Endothelial cell of umbilical vein (primary cell): ENCODE data around the gene ZNF587.

Experiments used
- EZH2 ChIP-seq: IDR thresholded peaks from 2 replicates; pipeline ENCODE4 v1.6.1; 2012; ENCODE audit warnings: borderline replicate concordance, low read depth, mild to moderate bottlenecking, moderate library complexity, low read length, inconsistent platforms; ENCODE audit not compliant: severe bottlenecking
- GATA2 ChIP-seq: IDR thresholded peaks from 2 replicates; pipeline ENCODE4 v1.7.0; 2011; ENCODE audit warnings: low read depth, mild to moderate bottlenecking, moderate library complexity, mixed read lengths, low read length; ENCODE audit not compliant: insufficient read length, insufficient read depth
- JUN ChIP-seq: IDR thresholded peaks from 2 replicates; pipeline ENCODE4 v1.6.1; 2011; ENCODE audit warnings: borderline replicate concordance, low read depth; ENCODE audit not compliant: insufficient read length, insufficient read depth
- MAX ChIP-seq: IDR thresholded peaks from 2 replicates; pipeline ENCODE4 v1.6.1; 2011; ENCODE audit not compliant: insufficient read depth, insufficient read length
- MYC ChIP-seq: IDR thresholded peaks from one replicate; pipeline ENCODE4 v1.6.1; 2011; ENCODE audit warnings: mild to moderate bottlenecking, low read depth, low read length
- POLR2A ChIP-seq: IDR thresholded peaks from 2 replicates; pipeline ENCODE4 v1.6.1; 2012; ENCODE audit warnings: low read depth, mild to moderate bottlenecking, control low read depth, low read length
- POLR2AphosphoS5 ChIP-seq: IDR thresholded peaks from 2 replicates; pipeline ENCODE4 v1.6.1; 2012; ENCODE audit warnings: low read depth, mild to moderate bottlenecking, control low read depth, low read length, moderate library complexity; ENCODE audit not compliant: insufficient read depth
- TF ChIP-seq, protein P1 (sequence below), 2 donors: IDR thresholded peaks; 1 replicate in 1 of 2; 2 replicates in 1 of 2; pipeline ENCODE4 v1.5.1; 2011; ENCODE audit warnings: low read length in 2 of 2, mild to moderate bottlenecking in 2 of 2, moderate library complexity in 2 of 2, control low read depth in 1 of 2, inconsistent platforms in 1 of 2, low read depth in 1 of 2; ENCODE audit not compliant: insufficient read depth in 1 of 2; ENCODE audit errors: extremely low read depth in 1 of 2

DNA sequence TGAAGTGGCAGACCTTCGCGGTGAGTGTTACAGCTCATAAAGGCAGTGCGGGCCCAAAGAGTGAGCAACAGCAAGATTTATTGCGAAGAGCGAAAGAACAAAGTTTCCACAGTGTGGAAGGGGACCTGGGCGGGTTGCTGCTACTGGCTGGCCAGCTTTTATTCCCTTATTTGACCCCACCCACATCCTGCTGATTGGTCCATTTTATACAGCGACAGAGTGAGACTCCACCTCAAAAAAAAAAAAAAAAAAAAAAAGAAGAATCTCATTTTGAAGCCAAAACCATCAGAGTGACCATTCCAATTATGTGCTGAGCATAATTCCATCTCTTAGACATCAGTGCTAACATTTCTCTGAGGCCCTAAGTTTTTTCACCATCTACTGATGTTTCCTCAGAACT lies 33.0 kb upstream of the ZNF587 start:
- TF ChIP-seq, protein P1, sequence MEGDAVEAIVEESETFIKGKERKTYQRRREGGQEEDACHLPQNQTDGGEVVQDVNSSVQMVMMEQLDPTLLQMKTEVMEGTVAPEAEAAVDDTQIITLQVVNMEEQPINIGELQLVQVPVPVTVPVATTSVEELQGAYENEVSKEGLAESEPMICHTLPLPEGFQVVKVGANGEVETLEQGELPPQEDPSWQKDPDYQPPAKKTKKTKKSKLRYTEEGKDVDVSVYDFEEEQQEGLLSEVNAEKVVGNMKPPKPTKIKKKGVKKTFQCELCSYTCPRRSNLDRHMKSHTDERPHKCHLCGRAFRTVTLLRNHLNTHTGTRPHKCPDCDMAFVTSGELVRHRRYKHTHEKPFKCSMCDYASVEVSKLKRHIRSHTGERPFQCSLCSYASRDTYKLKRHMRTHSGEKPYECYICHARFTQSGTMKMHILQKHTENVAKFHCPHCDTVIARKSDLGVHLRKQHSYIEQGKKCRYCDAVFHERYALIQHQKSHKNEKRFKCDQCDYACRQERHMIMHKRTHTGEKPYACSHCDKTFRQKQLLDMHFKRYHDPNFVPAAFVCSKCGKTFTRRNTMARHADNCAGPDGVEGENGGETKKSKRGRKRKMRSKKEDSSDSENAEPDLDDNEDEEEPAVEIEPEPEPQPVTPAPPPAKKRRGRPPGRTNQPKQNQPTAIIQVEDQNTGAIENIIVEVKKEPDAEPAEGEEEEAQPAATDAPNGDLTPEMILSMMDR (IDR thresholded peaks at IDR 0.05; ENCODE audit: extremely low read depth in 1 of 2, insufficient read depth in 1 of 2, low read depth in 1 of 2, low read length in 2 of 2) = no peak
- TF ChIP-seq EZH2 (no peak), POLR2A (no peak), POLR2AphosphoS5 (no peak), MYC (no peak), JUN (no peak), MAX (no peak), GATA2 (no peak)
